Inflammatory macrophage treated with lipopolysaccharide for 1 hour (primary cell): ENCODE data around the gene ABCF1.
"Not testable (repeated sequence)": the region's sequence is repeated elsewhere in the genome, so short reads cannot be mapped to it uniquely, and the experiment has no call there.

Experiments
- DNase-seq, 2 donors: peaks; one replicate each; pipeline ENCODE4 v3.0.0-alpha.2; 2020 to 2022

The ABCF1 gene

GRCh38 chr6:30571075-30571761 lies at the start of gene ABCF1:
Gene ABCF1, plus strand, starts transcription at chr6:30571442. Its CDS starts 46 bp downstream, at chr6:30571488.
- DNase-seq, result peak; percentile 95 to 100

DNA sequence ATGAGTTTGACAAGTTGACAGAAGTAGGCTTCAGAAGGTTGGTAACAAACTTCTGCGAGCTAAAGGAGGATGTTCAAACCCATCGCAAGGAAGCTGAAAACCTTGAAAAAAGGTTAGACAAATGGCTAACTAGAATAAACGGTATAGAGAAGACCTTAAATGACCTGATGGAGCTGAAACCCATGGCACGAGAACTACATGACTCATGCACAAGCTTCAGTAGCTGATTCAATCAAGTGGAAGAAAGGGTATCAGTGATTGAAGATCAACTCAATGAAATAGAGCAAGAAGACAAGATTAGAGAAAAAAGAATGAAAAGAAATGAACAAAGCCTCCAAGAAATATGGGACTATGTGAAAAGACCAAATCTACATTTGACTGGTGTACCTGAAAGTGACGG lies 49.3 kb upstream of the ABCF1 start:
- not testable (repeated sequence) for DNase-seq

DNA sequence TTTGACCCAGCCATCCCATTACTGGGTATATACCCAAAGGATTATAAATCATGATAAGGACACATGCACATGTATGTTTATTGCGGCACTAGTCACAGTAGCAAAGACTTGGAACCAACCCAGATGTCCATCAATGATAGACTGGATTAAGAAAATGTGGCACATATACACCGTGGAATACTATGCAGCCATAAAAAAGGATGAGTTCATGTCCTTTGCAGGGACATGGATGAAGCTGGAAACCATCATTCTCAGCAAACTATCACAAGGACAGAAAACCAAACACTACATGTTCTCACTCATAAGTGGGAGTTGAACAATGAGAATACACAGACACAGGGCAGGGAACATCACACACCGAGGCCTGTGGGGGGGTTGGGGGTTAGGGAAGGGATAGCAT lies 44.8 kb upstream of the ABCF1 start:
- DNase-seq, result not testable (repeated sequence)

DNA sequence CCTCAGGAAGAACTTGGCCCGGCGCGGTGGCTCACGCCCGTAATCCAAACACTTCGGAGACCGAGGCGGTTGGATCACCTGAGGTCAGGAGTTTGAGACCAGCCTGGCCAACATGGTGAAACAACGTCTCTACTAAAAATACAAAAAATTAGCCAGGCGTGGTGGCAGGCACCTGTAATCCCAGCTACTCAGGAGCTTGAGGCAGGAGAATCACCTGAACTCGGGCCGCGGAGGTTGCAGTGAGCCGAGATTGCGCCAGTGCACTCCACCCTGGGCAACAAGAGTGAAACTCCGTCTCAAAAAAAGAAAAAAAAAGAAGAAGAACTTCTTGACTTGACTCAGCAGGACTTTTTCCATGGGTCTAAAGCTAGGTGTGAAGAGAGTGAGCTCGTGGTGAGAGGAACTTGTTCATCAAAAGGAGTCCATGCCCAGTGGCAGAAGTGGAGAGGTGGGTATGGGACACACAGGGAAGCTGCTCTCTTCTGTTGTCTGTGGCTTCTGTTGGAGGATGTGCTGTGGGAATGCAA lies 41.8 kb upstream of the ABCF1 start:
- peak; percentile 37 to 63 for DNase-seq

GRCh38 chr6:30530014-30530413 lies 41.2 kb upstream of the ABCF1 start:
- DNase-seq, result peak; percentile 53 to 79

DNA sequence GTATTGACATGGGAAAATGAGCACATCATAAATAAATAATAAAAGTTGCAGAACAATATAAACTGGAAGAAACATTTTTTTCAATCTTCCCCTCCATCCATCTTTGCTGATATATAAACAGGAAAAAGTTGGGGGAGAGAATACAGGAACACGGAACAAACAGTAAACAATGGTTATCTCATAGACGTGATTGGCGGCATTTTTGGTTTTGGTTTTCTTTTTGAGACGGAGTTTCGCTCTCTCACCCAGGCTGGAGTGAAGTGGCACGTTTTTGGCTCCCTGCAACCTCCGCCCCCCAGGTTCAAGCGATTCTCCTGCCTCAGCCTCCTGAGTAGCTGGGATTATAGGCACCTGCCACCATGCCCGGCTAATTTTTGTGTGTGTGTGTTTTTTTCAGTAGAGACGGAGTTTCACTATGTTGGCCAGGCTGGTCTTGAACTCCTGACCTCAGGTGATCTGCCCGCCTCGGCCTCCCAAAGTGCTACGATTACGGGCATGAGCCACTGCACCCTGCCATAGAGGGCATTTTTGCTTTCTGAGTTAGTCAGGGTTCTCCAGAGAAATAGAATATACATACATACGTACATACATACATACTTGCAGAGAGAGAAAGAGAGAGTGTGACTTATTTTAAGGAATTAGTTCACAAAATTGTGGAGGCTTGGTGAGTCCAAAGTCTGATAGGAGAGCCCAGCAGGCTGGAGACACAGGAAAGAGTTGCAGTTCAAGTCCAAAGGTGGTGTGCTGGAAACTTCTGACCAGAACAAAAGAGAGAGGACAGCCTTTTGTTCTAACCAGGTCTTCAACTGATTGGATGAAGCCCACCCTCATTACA lies 37.6 kb upstream of the ABCF1 start:
- no peak for DNase-seq

GRCh38 chr6:30537931-30538330 lies 33.3 kb upstream of the ABCF1 start:
- DNase-seq, result peak; percentile 29 to 62

DNA sequence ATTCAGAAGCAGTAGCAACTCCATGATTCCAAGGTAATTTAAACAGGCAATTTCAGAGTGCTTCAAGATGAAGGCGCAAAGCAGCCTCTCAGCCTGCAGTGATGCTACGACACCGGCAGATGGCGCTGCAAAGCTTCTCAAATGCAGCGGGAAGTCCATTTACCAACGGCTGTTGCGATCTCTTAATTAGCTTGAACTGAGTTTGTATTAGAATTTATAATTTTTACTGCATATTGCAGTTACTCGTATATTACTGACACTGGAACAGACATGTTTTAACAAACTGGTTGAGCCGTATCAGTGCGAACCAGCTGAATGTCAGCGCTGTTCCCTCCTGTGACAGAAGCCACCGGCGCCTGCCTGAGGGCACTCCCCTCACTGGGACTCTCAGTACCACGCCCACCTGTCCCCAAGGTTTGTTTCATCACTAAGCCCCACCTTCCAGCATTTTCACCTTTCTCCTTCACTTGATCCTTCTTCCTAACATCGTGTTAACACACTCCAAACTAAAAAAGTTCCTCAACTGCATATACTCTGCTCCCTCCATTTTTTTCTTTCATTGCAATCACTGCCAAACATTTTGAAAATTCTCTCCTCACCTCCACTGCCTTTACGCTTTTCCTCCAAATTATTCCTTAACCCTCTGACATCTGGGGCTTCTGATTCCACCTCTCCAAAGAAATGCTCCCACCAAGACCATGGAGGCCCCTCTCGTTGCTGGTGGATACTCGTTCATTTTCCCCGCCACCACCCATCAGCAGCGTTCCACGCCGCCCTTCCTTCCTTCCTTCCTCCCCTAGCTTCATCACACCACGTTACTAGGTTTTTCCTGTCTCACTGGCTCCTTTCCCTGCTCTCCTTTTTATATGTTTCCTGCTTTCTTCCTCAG lies 29.5 kb upstream of the ABCF1 start:
- DNase-seq, result peak; percentile 69 to 94

DNA sequence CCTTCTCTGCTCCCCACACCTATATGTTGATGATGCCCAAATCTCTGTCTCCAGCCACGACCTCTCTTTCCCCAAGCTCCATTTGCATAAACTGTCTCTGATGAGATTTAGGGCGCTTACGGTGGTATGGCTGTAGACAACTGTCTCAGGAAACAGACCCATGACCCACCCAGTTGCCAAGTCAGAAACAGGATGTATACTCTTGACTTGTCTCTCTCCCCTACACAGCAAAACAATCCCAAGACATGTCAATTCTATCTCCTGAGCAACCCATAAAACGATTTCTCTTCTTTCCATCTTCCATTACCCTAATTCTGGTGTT lies 28.9 kb upstream of the ABCF1 start:
- DNase-seq, result no peak

DNA sequence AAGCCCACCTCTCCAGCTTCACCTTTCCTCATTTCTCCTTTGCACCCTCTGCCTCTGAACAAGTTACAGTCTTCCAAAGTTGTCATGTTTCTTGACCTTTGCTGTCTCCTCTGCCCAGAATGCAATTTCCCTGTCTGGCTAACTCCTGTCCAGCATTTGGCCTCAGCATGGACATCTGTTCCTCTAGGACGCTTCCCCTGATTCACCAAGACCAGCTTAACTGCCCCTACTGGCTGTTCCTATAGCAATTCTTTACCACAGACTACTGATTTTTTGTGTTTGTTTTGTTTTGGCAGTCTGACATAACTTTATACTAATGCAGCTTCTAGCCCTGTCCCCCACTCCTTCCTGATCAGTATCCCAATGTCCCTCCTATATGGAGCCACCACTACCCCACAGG lies 28.3 kb upstream of the ABCF1 start:
- no peak for DNase-seq

GRCh38 chr6:30543821-30544220 lies 27.4 kb upstream of the ABCF1 start:
- no peak for DNase-seq

- DNase-seq, result peak; percentile 54 to 73
These were observed 26.5 kb upstream of the ABCF1 start for GRCh38 chr6:30544666-30545272.

GRCh38 chr6:30547454-30547853 lies 23.8 kb upstream of the ABCF1 start:
- no peak for DNase-seq

- no peak for DNase-seq
These were observed 22.9 kb upstream of the ABCF1 start for GRCh38 chr6:30548375-30548774.

DNA sequence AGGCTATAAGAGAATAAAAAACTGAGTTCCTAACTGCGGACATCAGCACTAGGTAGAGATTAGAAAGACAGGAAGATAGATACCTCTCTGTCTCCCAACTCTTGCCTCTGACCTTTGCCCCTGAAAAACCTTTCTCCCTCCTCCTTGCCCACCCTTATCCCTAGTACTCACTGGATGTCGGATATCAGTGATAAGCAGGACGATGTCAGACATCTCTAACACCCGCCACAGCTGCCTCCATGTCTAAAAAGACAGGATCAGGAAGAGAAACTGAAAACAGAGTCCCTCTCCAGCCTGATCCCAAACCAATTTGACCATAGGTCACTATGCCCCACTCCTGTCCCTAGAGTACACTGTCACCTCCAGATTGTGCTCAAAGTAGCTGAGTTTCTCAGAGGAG lies 16.8 kb upstream of the ABCF1 start:
- DNase-seq, result no peak

DNA sequence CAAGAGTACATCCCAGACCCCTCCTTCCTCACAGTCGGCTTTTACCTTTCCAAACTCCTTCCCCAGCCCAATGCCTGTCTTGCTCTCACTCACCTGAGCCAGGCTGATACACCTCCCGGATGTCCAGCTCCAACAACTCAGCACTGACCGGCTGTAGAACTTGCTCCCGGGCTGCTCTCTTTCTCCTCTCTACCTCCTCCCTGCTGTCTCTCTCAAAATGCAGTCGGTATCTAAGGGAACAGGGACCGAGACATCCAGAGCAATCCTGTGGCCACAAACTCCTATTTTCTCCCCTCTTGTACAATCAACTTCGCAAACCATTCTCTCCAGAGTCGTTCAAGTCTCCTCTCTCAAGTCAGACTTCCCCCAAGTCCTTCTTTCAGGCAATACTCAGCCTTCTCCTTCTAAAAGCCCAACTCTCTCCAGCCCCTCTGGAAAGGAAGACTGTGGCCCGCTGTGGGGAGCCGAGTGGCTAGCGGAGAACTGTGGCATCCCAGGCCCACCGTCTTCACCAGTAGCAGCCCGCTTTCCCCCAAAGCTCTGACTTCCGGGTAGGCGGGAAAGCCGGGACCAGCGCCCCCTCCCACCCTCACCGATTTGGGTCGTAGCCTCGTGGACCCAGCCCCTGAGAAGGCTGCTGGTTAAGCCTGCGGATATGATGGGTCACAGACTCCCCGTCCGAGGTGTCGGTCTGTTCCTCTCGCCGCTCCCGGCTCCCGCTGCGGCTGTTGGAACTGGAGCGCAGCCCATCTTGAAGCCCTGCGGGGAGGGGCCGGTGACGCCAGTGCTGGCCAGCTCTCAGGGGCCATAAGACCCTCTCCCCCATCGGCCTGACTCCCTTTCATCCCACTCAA lies 16.1 kb upstream of the ABCF1 start:
- DNase-seq, result no peak

GRCh38 chr6:30555816-30556065 lies 15.5 kb upstream of the ABCF1 start:
- no peak for DNase-seq

DNA sequence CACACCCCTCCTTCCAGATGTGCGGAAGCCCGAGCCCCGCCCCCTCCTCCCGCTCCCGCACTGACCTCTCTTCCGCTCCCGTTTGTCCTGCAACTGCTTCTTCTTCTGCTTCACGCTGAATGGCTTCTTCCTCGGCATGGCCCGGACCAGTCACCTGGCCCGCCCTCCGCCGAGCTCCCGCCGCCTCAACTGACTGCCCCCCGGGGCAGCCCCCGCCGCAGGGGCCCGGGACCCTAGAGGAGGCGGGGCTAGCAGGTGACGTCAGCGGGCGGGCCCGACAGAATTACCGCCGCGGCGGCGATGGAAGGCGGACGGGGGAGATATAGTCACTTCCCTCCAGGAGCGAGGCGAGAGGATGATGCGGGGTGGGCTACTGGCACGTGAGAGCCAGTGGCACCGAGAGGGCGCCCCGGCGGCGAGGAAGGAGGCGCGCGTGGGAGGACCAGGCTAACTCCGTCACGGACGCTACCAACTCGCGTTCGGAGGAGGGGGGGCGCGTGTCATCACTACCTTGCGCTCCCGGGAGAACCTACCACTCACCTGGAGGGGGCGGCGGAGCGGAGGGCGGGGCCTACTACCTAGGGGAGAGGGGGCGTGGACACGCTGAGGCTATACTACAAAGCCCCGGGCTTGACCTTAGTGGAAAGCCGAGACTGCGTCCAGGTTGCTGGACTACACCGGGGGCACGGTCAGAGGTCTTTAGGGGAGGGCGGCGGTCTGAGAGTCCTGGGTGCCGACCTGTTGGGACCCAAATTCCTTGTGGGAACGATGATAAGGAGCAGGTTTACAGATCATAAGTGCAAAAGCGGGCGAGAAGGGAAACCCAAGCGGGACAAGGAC lies 15.0 kb upstream of the ABCF1 start, which contains the start of gene GNL1:
GNL1 (minus strand) TSS at position 424 of the 840 bp plus-strand sequence; CDS start at position 138, 286 bp downstream.
- peak; percentile 77 to 94 for DNase-seq

- DNase-seq, result peak; percentile 90 to 94
These were observed 14.1 kb upstream of the ABCF1 start, which contains the start of gene PRR3 for GRCh38 chr6:30556906-30557682. Gene PRR3, plus strand, starts transcription at chr6:30557295. Its CDS starts 50 bp downstream, at chr6:30557345.

- peak in 1 of 2 donors; percentile 60 for DNase-seq
These were observed 13.6 kb upstream of the ABCF1 start for GRCh38 chr6:30557683-30557981.
